B cell (primary cell): ENCODE data around the gene XXYLT1. TPM values are rescaled to one million over a fixed set of nuclear protein-coding genes. Genes with fewer than 3 reads are reported as not detected.

Experiments
- ATAC-seq: fragments of 200-7000 bp; cut with Tn5 transposase; one replicate; pipeline ENCODE4 v1.10.0; 2021; ENCODE audit warnings: low read depth, mild to moderate bottlenecking, moderate number of reproducible peaks, moderate library complexity
- CTCF ChIA-PET: fragments of 350-600 bp; sonication (Branson Sonifier 250); formaldehyde crosslinking; loops from one replicate; lab custom pipeline; 2021; ENCODE audit warnings: antibody characterized with exemption, inconsistent platforms; lab: Charles Lee
- POLR2A ChIA-PET: fragments of 350-600 bp; sonication (Branson Sonifier 250); formaldehyde crosslinking; loops from one replicate; lab custom pipeline; 2021; ENCODE audit warnings: antibody characterized with exemption; lab: Charles Lee
- DNase-seq: peaks from one replicate; pipeline ENCODE4 v3.0.0; 2013
- H2AFZ ChIP-seq: 2 replicates; pipeline ENCODE4 v1.6.1; 2012; ENCODE audit warnings: mild to moderate bottlenecking, low read depth, low read length; ENCODE audit not compliant: insufficient read depth, poor library complexity, severe bottlenecking
- H3K27ac ChIP-seq, 2 donors: 1 replicate in 1 of 2; 2 replicates in 1 of 2; pipeline ENCODE4 v1.5.1; 2012 to 2013; ENCODE audit warnings: low read length in 2 of 2, mild to moderate bottlenecking in 2 of 2, moderate library complexity in 1 of 2
- H3K27me3 ChIP-seq, 4 experiments: fragments of 200-600 bp in 1 of 4; sonication (generic) in 1 of 4; replicated peaks in 1 of 4; 1 replicate in 2 of 4; 2 replicates in 2 of 4; pipeline versions ENCODE4 v1.6.1 to v1.7.0; 2013 to 2016; ENCODE audit warnings: low read length in 3 of 4, mild to moderate bottlenecking in 2 of 4, mixed read lengths in 1 of 4, moderate library complexity in 1 of 4; ENCODE audit not compliant: insufficient read depth in 4 of 4, control insufficient read depth in 3 of 4; ENCODE audit errors: control extremely low read depth in 1 of 4
- H3K36me3 ChIP-seq, 2 experiments: replicated peaks in 1 of 2; 1 replicate in 1 of 2; 2 replicates in 1 of 2; pipeline versions ENCODE4 v1.6.1 to v1.7.1; 2013; ENCODE audit warnings: low read length in 1 of 2; ENCODE audit not compliant: insufficient read depth in 2 of 2, control insufficient read depth in 1 of 2; ENCODE audit errors: control extremely low read depth in 1 of 2, extremely low read depth in 1 of 2
- H3K4me1 ChIP-seq, 2 donors: fragments of 200-600 bp in 1 of 2; sonication (generic) in 1 of 2; 1 replicate in 1 of 2; 2 replicates in 1 of 2; pipeline versions ENCODE4 v1.5.1 to v1.6.1; 2013 to 2017; ENCODE audit warnings: low read length in 2 of 2; ENCODE audit not compliant: control insufficient read depth in 2 of 2, insufficient read depth in 2 of 2
- H3K4me2 ChIP-seq: replicated peaks from 2 replicates; pipeline ENCODE3; 2012; ENCODE audit warnings: mild to moderate bottlenecking, low read depth, low read length; ENCODE audit not compliant: poor library complexity, severe bottlenecking
- H3K4me3 ChIP-seq, 5 experiments: fragments of 200-600 bp in 1 of 5; sonication (generic) in 1 of 5; 1 replicate in 3 of 5; 2 replicates in 2 of 5; pipeline versions ENCODE4 v1.5.1 to v1.7.0; 2011 to 2016; ENCODE audit warnings: low read length in 4 of 5, mild to moderate bottlenecking in 4 of 5, low read depth in 2 of 5, control low read depth in 1 of 5, moderate library complexity in 1 of 5; ENCODE audit not compliant: insufficient read depth in 1 of 5; ENCODE audit errors: control extremely low read depth in 1 of 5, extremely low read depth in 1 of 5
- H3K79me2 ChIP-seq: fragments of 200-600 bp; sonication (generic); one replicate; pipeline ENCODE4 v1.6.0; 2016; ENCODE audit warnings: low read length; ENCODE audit not compliant: control insufficient read depth, insufficient read depth
- H3K9ac ChIP-seq: fragments of 200-600 bp; sonication (generic); 2 replicates; pipeline ENCODE4 v1.6.1; 2017; ENCODE audit warnings: mild to moderate bottlenecking, low read length, moderate library complexity
- H3K9me3 ChIP-seq, 3 donors: one replicate each; pipeline versions ENCODE4 v1.6.1 to v1.7.1; 2013; ENCODE audit warnings: low read length in 2 of 3; ENCODE audit not compliant: control insufficient read depth in 2 of 3, insufficient read depth in 1 of 3; ENCODE audit errors: control extremely low read depth in 1 of 3
- H4K20me1 ChIP-seq: 2 replicates; pipeline ENCODE4 v1.6.0; 2012; ENCODE audit warnings: mild to moderate bottlenecking, low read length; ENCODE audit not compliant: insufficient read depth, control insufficient read depth, poor library complexity, severe bottlenecking
- H3K27ac Mint-ChIP-seq: one replicate; pipeline ENCODE4 v1.8.0; 2021; ENCODE audit warnings: mixed read lengths
- H3K27me3 Mint-ChIP-seq: one replicate; pipeline ENCODE4 v1.8.0; 2021; ENCODE audit warnings: mixed read lengths
- H3K4me1 Mint-ChIP-seq: one replicate; pipeline ENCODE4 v1.8.0; 2021; ENCODE audit warnings: mixed read lengths
- H3K4me3 Mint-ChIP-seq: one replicate; pipeline ENCODE4 v1.8.0; 2021; ENCODE audit warnings: mixed read lengths
- H3K9me3 Mint-ChIP-seq: one replicate; pipeline ENCODE4 v1.8.0; 2022; ENCODE audit warnings: mixed read lengths; ENCODE audit not compliant: insufficient read depth
- EZH2 ChIP-seq: IDR thresholded peaks from 2 replicates; pipeline ENCODE4 v1.6.1; 2012; ENCODE audit warnings: borderline replicate concordance, low read depth, mild to moderate bottlenecking, moderate library complexity, low read length; ENCODE audit not compliant: insufficient read depth, poor library complexity, severe bottlenecking
- WGBS: methylation state at CpG from one replicate; pipeline ENCODE4 v1.1.5; 2013; ENCODE audit warnings: missing lambda C conversion rate; ENCODE audit not compliant: insufficient coverage; 5-methylcytosine and 5-hydroxymethylcytosine counted together
- intact Hi-C: fragments of 100-400 bp; cut with micrococcal nuclease; formaldehyde crosslinking; loops from one replicate; pipeline ENCODE4 v1.10.0; 2022
- polyA plus RNA-seq: library from polyadenylated mRNA; depleted of rRNA; stranded (reverse); fragments of >200 nt; gene quantifications from 2 replicates; pipeline ENCODE4 v1.2.3, GENCODE V29; 2012
- total RNA-seq, 2 donors: library from RNA; stranded (reverse); fragments of 120-200 nt in 1 of 2; gene quantifications; 1 replicate in 1 of 2; 2 replicates in 1 of 2; pipeline versions ENCODE4 v1.2.3 to v1.2.4, GENCODE V29; 2013 to 2022
- TF ChIP-seq, protein P1 (sequence below): fragments of 200-600 bp; IDR thresholded peaks from one replicate; pipeline ENCODE4 v1.8.0; 2022; ENCODE audit warnings: antibody characterized with exemption, mild to moderate bottlenecking

Gene XXYLT1
- total and polyA plus RNA-seq, 2 donors (not counting 1 experiment from before 2014, with no cell fraction given): 2.6 to 11.2 TPM

GRCh38 chr3:195083659-195084058 lies 187.3 kb downstream of the XXYLT1 start:
- no peak overlapping the region for H3K4me2 ChIP-seq
- intact Hi-C loops: no loop called here
- no peaks in the 10 kb centered on the region for H3K9me3 ChIP-seq
- Mint-ChIP-seq H3K4me1 (peaks cover 44% of the 10 kb centered on the region), H3K9me3 (no peaks in the 10 kb centered on the region), H3K27me3 (no peaks in the 10 kb centered on the region), H3K4me3 (no peak overlapping the region), H3K27ac (no peak overlapping the region)
- no peak overlapping the region for H3K27ac ChIP-seq
- TF ChIP-seq, protein P1, sequence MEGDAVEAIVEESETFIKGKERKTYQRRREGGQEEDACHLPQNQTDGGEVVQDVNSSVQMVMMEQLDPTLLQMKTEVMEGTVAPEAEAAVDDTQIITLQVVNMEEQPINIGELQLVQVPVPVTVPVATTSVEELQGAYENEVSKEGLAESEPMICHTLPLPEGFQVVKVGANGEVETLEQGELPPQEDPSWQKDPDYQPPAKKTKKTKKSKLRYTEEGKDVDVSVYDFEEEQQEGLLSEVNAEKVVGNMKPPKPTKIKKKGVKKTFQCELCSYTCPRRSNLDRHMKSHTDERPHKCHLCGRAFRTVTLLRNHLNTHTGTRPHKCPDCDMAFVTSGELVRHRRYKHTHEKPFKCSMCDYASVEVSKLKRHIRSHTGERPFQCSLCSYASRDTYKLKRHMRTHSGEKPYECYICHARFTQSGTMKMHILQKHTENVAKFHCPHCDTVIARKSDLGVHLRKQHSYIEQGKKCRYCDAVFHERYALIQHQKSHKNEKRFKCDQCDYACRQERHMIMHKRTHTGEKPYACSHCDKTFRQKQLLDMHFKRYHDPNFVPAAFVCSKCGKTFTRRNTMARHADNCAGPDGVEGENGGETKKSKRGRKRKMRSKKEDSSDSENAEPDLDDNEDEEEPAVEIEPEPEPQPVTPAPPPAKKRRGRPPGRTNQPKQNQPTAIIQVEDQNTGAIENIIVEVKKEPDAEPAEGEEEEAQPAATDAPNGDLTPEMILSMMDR: no peak
- TF ChIP-seq EZH2: no peak
- CTCF ChIA-PET: interaction anchor here (1.3 kb wide), 2 partner anchors 23 to 401 kb away, joined by 3 to 4 read pairs; no protein-coding TSS in a partner anchor
- DNase-seq (no peak), ATAC-seq (no peak)
- WGBS: 96% methylated on average over 15 of the region's 15 CpGs
- H3K4me3 ChIP-seq: no peak overlapping the region
- peaks cover 10% of the 10 kb centered on the region for H3K79me2 ChIP-seq
- H2AFZ ChIP-seq: no peak overlapping the region
- peaks cover 18 to 25% of the 10 kb centered on the region in 2 donors for H3K4me1 ChIP-seq
- H3K36me3 ChIP-seq: no peaks in the 10 kb centered on the region
- no peaks in the 10 kb centered on the region for H3K27me3 ChIP-seq
- POLR2A ChIA-PET: no interaction called here
- no peaks in the 10 kb centered on the region for H4K20me1 ChIP-seq
- H3K9ac ChIP-seq: no peak overlapping the region

GRCh38 chr3:195082811-195083210 lies 188.1 kb downstream of the XXYLT1 start:
- H3K4me2 ChIP-seq: no peak overlapping the region
- H3K27me3 ChIP-seq: no peaks in the 10 kb centered on the region
- H3K36me3 ChIP-seq: no peaks in the 10 kb centered on the region
- intact Hi-C loops: no loop called here
- Mint-ChIP-seq H3K9me3 (no peaks in the 10 kb centered on the region), H3K4me1 (peaks cover 46% of the 10 kb centered on the region), H3K27me3 (no peaks in the 10 kb centered on the region), H3K27ac (no peak overlapping the region), H3K4me3 (no peak overlapping the region)
- WGBS: 95% methylated on average over 10 of the region's 10 CpGs
- no peak for TF ChIP-seq EZH2
- TF ChIP-seq, protein P1: no peak
- H3K4me1 ChIP-seq: peaks cover 18 to 25% of the 10 kb centered on the region in 2 donors
- H2AFZ ChIP-seq: no peak overlapping the region
- H3K9me3 ChIP-seq: no peaks in the 10 kb centered on the region
- H3K79me2 ChIP-seq: peaks cover 10% of the 10 kb centered on the region
- no peaks in the 10 kb centered on the region for H4K20me1 ChIP-seq
- no peak for DNase-seq
- no peak overlapping the region for H3K27ac ChIP-seq
- no peak overlapping the region for H3K9ac ChIP-seq
- ChIA-PET CTCF (no interaction called here), POLR2A (no interaction called here)
- no peak for ATAC-seq
- H3K4me3 ChIP-seq: no peak overlapping the region
